ENCODE measurements around the gene RIMKLB.
A peak's percentile ranks its signal among the peaks of the same experiment; 100 is the strongest.

The RIMKLB gene

GRCh38 chr12:8697476-8698131 lies at the start of gene RIMKLB:
RIMKLB (plus strand) TSS chr12:8697991; CDS start chr12:8713867, 15,876 bp downstream.
- DNase-seq = peak; percentile 61

- DNase-seq = peak; percentile 91
Measured at GRCh38 chr12:8648576-8649205, 49.1 kb upstream of the RIMKLB start.

GRCh38 chr12:8655421-8655820 lies 42.4 kb upstream of the RIMKLB start:
- DNase-seq = no peak

GRCh38 chr12:8658346-8658745 lies 39.4 kb upstream of the RIMKLB start:
- no peak for DNase-seq

GRCh38 chr12:8661016-8661415 lies 36.8 kb upstream of the RIMKLB start:
- DNase-seq = no peak

GRCh38 chr12:8661751-8662150 lies 36.0 kb upstream of the RIMKLB start:
- no peak for DNase-seq

- DNase-seq = no peak
Measured at GRCh38 chr12:8662593-8662992, 35.2 kb upstream of the RIMKLB start, which contains the start of gene MFAP5. MFAP5 (minus strand) TSS chr12:8662826; CDS start chr12:8662104, 722 bp downstream.

- no peak for DNase-seq
Measured at GRCh38 chr12:8664228-8664913, 33.4 kb upstream of the RIMKLB start.

- no peak for DNase-seq
Measured at GRCh38 chr12:8665759-8666158, 32.0 kb upstream of the RIMKLB start.

- DNase-seq = no peak
Measured at GRCh38 chr12:8667270-8667669, 30.5 kb upstream of the RIMKLB start.

- no peak for DNase-seq
Measured at GRCh38 chr12:8668441-8668840, 29.4 kb upstream of the RIMKLB start.

GRCh38 chr12:8672381-8672780 lies 25.4 kb upstream of the RIMKLB start:
- no peak for DNase-seq

GRCh38 chr12:8675591-8676036 lies 22.2 kb upstream of the RIMKLB start:
- no peak for DNase-seq

- DNase-seq = no peak
Measured at GRCh38 chr12:8676651-8677050, 21.1 kb upstream of the RIMKLB start.

- DNase-seq = no peak
Measured at GRCh38 chr12:8677362-8677761, 20.4 kb upstream of the RIMKLB start.

GRCh38 chr12:8678661-8679111 lies 19.1 kb upstream of the RIMKLB start:
- DNase-seq = no peak

- no peak for DNase-seq
Measured at GRCh38 chr12:8680533-8680932, 17.3 kb upstream of the RIMKLB start.

- DNase-seq = no peak
Measured at GRCh38 chr12:8681129-8681884, 16.5 kb upstream of the RIMKLB start.

- no peak for DNase-seq
Measured at GRCh38 chr12:8685051-8685450, 12.7 kb upstream of the RIMKLB start.

- DNase-seq = no peak
Measured at GRCh38 chr12:8687846-8688601, 9.8 kb upstream of the RIMKLB start.

- DNase-seq = no peak
Measured at GRCh38 chr12:8689681-8690080, 8.1 kb upstream of the RIMKLB start.

GRCh38 chr12:8692573-8692972 lies 5.2 kb upstream of the RIMKLB start:
- DNase-seq = no peak
